Neural cell (in vitro differentiated cells): ENCODE measurements around the gene PTPN13.

ENCODE experiments used
- EP300 ChIP-seq: fragments of 450-650 bp; conservative IDR thresholded peaks from 2 replicates; pipeline ENCODE4 v1.6.1; 2014; ENCODE audit warnings: antibody characterized with exemption, mild to moderate bottlenecking, moderate library complexity; ENCODE audit not compliant: poor library complexity, severe bottlenecking
- EZH2 ChIP-seq: fragments of 200-600, 300-800 bp; shearing (Covaris generic), sonication (generic); IDR thresholded peaks from 2 replicates; pipeline ENCODE4 v1.6.1; 2014; ENCODE audit warnings: antibody characterized with exemption, low read length, borderline replicate concordance, mild to moderate bottlenecking; ENCODE audit not compliant: insufficient read depth, poor library complexity, severe bottlenecking
- RAD21 ChIP-seq: fragments of 450-650 bp; conservative IDR thresholded peaks from 2 replicates; pipeline ENCODE4 v1.6.1; 2014; ENCODE audit warnings: antibody characterized with exemption, mild to moderate bottlenecking, moderate library complexity
- TF ChIP-seq, protein P1 (sequence below): fragments of 450-650 bp; IDR thresholded peaks from 2 replicates; pipeline ENCODE4 v1.5.1; 2014; ENCODE audit warnings: antibody characterized with exemption, mild to moderate bottlenecking, moderate library complexity; ENCODE audit not compliant: poor library complexity, severe bottlenecking

GRCh38 chr4:86586160-86586572 is 7.9 kb upstream of the PTPN13 start:
- TF ChIP-seq EZH2 (no peak), EP300 (no peak), RAD21 (no peak)
- TF ChIP-seq, protein P1, sequence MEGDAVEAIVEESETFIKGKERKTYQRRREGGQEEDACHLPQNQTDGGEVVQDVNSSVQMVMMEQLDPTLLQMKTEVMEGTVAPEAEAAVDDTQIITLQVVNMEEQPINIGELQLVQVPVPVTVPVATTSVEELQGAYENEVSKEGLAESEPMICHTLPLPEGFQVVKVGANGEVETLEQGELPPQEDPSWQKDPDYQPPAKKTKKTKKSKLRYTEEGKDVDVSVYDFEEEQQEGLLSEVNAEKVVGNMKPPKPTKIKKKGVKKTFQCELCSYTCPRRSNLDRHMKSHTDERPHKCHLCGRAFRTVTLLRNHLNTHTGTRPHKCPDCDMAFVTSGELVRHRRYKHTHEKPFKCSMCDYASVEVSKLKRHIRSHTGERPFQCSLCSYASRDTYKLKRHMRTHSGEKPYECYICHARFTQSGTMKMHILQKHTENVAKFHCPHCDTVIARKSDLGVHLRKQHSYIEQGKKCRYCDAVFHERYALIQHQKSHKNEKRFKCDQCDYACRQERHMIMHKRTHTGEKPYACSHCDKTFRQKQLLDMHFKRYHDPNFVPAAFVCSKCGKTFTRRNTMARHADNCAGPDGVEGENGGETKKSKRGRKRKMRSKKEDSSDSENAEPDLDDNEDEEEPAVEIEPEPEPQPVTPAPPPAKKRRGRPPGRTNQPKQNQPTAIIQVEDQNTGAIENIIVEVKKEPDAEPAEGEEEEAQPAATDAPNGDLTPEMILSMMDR: no peak
